Immature natural killer cell (primary cell): ENCODE results near the gene PLPP3. TPM values are rescaled to one million over a fixed set of nuclear protein-coding genes. Genes with fewer than 3 reads are reported as not detected.

ENCODE experiments used
- DNase-seq, 3 donors: peaks; one replicate each; pipeline ENCODE4 v3.0.0; 2022; ENCODE audit warnings: mixed read lengths in 1 of 3
- H3K27ac Mint-ChIP-seq, 6 donors: one replicate each; pipeline ENCODE4 v1.8.0; 2020; ENCODE audit warnings: mixed read lengths in 6 of 6, mild to moderate bottlenecking in 5 of 6, inconsistent platforms in 4 of 6, moderate library complexity in 3 of 6
- H3K27me3 Mint-ChIP-seq, 3 donors: one replicate each; pipeline ENCODE4 v1.8.0; 2020 to 2021; ENCODE audit warnings: low read depth in 3 of 3, mild to moderate bottlenecking in 3 of 3, mixed read lengths in 3 of 3, moderate library complexity in 3 of 3, inconsistent platforms in 1 of 3
- H3K36me3 Mint-ChIP-seq, 3 donors: one replicate each; pipeline ENCODE4 v1.8.0; 2020; ENCODE audit warnings: mixed read lengths in 3 of 3, inconsistent platforms in 2 of 3, mild to moderate bottlenecking in 2 of 3
- H3K4me1 Mint-ChIP-seq, 2 donors: one replicate each; pipeline ENCODE4 v1.8.0; 2020; ENCODE audit warnings: inconsistent platforms in 2 of 2, mild to moderate bottlenecking in 2 of 2, mixed read lengths in 2 of 2, moderate library complexity in 1 of 2
- H3K4me3 Mint-ChIP-seq, 5 donors: one replicate each; pipeline ENCODE4 v1.8.0; 2020; ENCODE audit warnings: mild to moderate bottlenecking in 5 of 5, mixed read lengths in 5 of 5, inconsistent platforms in 3 of 5, moderate library complexity in 3 of 5
- H3K9me3 Mint-ChIP-seq, 6 donors: one replicate each; pipeline ENCODE4 v1.8.0; 2020; ENCODE audit warnings: mild to moderate bottlenecking in 6 of 6, mixed read lengths in 6 of 6, inconsistent platforms in 4 of 6, moderate library complexity in 3 of 6
- polyA plus RNA-seq, 3 donors: library from polyadenylated mRNA; unstranded; fragments of 300-500 nt; fragmentation: Illumina TruSeq; gene quantifications; one replicate each; pipeline ENCODE4 v1.2.3, GENCODE V29; 2021

The PLPP3 gene
- polyA plus RNA-seq, 3 donors from 2014 or later, result not detected

- DNase-seq, result no peak
- Mint-ChIP-seq H3K4me1 (no peaks in the 10 kb centered on the region), H3K4me3 (no peak overlapping the region), H3K27me3 (peaks cover 0 to 9% (median 3%) of the 10 kb centered on the region in 3 donors), H3K27ac (no peak overlapping the region), H3K9me3 (no peaks in the 10 kb centered on the region), H3K36me3 (no peaks in the 10 kb centered on the region)
Measured at GRCh38 chr1:56444960-56445646, 134.3 kb downstream of the PLPP3 start.

Other genes starting within 250 kb of the PLPP3 start
- gene PRKAA2, start 65.8 kb upstream of the PLPP3 start, polyA plus RNA-seq, result not detected
- not detected for gene FYB2, start 239.8 kb upstream of the PLPP3 start, polyA plus RNA-seq